OCI-LY1 (cell line): ENCODE data around the gene CACNA1D.

Experiments used
- EZH2 ChIP-seq: fragments of 200-600 bp; sonication (generic), shearing (Covaris generic); IDR thresholded peaks from 2 replicates; pipeline ENCODE4 v1.8.0; 2017; ENCODE audit warnings: borderline replicate concordance, mixed run types, mild to moderate bottlenecking, antibody characterized with exemption, low read length, moderate library complexity, mixed read lengths
- TF ChIP-seq, protein P1 (sequence below): fragments of 200-600 bp; sonication (generic), shearing (Covaris generic); IDR thresholded peaks from 2 replicates; pipeline ENCODE4 v1.5.1; 2017; ENCODE audit warnings: mild to moderate bottlenecking, antibody characterized with exemption, low read length, moderate library complexity, mixed read lengths

DNA sequence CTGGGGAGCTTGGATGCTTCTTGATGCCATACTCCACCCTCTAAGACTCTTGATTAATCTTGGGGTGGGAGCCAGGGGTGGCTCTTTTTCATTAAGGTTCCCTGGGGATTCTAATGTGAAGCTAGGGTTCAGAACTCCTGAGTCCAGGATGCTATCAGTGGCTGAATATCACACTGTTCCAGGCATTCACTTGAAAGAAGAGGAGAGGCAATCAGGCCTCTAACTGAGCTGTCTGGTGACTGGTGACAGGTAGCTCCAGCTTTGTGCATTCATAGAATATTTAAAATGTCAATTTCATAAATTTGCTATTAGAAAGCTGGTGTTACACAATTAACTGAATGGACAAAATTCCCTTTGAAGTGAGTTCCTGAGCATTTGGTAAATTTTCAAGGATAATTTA lies 212.8 kb downstream of the CACNA1D start:
- TF ChIP-seq, protein P1, sequence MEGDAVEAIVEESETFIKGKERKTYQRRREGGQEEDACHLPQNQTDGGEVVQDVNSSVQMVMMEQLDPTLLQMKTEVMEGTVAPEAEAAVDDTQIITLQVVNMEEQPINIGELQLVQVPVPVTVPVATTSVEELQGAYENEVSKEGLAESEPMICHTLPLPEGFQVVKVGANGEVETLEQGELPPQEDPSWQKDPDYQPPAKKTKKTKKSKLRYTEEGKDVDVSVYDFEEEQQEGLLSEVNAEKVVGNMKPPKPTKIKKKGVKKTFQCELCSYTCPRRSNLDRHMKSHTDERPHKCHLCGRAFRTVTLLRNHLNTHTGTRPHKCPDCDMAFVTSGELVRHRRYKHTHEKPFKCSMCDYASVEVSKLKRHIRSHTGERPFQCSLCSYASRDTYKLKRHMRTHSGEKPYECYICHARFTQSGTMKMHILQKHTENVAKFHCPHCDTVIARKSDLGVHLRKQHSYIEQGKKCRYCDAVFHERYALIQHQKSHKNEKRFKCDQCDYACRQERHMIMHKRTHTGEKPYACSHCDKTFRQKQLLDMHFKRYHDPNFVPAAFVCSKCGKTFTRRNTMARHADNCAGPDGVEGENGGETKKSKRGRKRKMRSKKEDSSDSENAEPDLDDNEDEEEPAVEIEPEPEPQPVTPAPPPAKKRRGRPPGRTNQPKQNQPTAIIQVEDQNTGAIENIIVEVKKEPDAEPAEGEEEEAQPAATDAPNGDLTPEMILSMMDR, result no peak
- no peak for TF ChIP-seq EZH2
